H1 (cell line): ENCODE data around the gene ZSCAN4.

ENCODE experiments used
- HDAC2 ChIP-seq, 2 experiments: fragments of 300-600 bp in 1 of 2; sonication (generic) in 1 of 2; IDR thresholded peaks; 2 replicates each; pipeline ENCODE4 v1.6.1; 2011 to 2012; ENCODE audit warnings: low read depth in 2 of 2, low read length in 2 of 2, mild to moderate bottlenecking in 2 of 2, moderate library complexity in 2 of 2, borderline replicate concordance in 1 of 2, inconsistent platforms in 1 of 2
- SP1 ChIP-seq: IDR thresholded peaks from 2 replicates; pipeline ENCODE4 v1.6.1; 2011; ENCODE audit warnings: low read depth, low read length
- TF ChIP-seq, protein P1 (sequence below), 3 experiments: IDR thresholded peaks; 1 replicate in 2 of 3; 2 replicates in 1 of 3; pipeline versions ENCODE4 v1.5.1 to v1.6.1; 2011; ENCODE audit warnings: low read length in 3 of 3, mild to moderate bottlenecking in 3 of 3, inconsistent platforms in 2 of 3, low read depth in 1 of 3, moderate library complexity in 1 of 3; ENCODE audit not compliant: insufficient read depth in 1 of 3; ENCODE audit errors: control extremely low read depth in 1 of 3

DNA sequence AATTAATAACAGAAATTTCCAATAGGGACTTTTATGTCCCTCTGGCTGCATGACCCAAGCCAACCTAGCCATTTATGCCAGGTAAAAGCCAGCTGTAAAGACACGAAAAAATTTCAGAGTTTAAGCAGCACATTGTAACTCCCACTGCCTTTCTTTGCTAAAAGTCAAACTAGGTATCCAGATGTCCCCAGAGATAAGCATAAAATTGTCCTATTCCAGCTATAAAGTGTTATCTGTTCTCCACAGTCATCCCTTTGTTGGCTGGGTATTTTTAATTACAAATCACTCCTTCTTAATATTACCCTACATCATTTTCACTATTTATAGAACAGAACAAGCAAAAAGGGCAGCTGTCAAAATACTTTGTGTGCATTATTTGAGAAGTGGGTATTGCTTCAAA is 43.5 kb downstream of the ZSCAN4 start:
- TF ChIP-seq SP1 (no peak), HDAC2 (IDR thresholded peaks at IDR 0.05; ENCODE audit: borderline replicate concordance in 1 of 2, low read depth in 2 of 2, low read length in 2 of 2) (no peak)
- TF ChIP-seq, protein P1, sequence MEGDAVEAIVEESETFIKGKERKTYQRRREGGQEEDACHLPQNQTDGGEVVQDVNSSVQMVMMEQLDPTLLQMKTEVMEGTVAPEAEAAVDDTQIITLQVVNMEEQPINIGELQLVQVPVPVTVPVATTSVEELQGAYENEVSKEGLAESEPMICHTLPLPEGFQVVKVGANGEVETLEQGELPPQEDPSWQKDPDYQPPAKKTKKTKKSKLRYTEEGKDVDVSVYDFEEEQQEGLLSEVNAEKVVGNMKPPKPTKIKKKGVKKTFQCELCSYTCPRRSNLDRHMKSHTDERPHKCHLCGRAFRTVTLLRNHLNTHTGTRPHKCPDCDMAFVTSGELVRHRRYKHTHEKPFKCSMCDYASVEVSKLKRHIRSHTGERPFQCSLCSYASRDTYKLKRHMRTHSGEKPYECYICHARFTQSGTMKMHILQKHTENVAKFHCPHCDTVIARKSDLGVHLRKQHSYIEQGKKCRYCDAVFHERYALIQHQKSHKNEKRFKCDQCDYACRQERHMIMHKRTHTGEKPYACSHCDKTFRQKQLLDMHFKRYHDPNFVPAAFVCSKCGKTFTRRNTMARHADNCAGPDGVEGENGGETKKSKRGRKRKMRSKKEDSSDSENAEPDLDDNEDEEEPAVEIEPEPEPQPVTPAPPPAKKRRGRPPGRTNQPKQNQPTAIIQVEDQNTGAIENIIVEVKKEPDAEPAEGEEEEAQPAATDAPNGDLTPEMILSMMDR (IDR thresholded peaks at IDR 0.05; ENCODE audit: control extremely low read depth in 1 of 3, insufficient read depth in 1 of 3, low read depth in 1 of 3, low read length in 3 of 3) = no peak
